ENCODE measurements around the gene SMAD5.

Gene SMAD5

GRCh38 chr5:136133922-136134379, 1.3 kb downstream of the SMAD5 start:
- Histone ChIP-seq H3K9me3 (ENCODE audit: low read length) (no peaks in the 10 kb centered on the region), H4K20me1 (ENCODE audit: insufficient read depth, low read length) (no peaks in the 10 kb centered on the region), H3K27ac (ENCODE audit: low read depth, low read length, poor library complexity, severe bottlenecking) (no peak overlapping the region), H3K27me3 (ENCODE audit: insufficient read depth, low read length) (no peaks in the 10 kb centered on the region), H3K36me3 (ENCODE audit: insufficient read depth, low read length) (peaks cover 15% of the 10 kb centered on the region), H3K79me2 (ENCODE audit: insufficient read depth, low read length) (peaks cover 58% of the 10 kb centered on the region), H3K4me1 (ENCODE audit: insufficient read depth, low read length, severe bottlenecking) (peaks cover 28% of the 10 kb centered on the region), H3K4me2 (ENCODE audit: low read length) (peak overlapping the region; percentile 92), H3K9me2 (ENCODE audit: low read depth, low read length) (no peaks in the 10 kb centered on the region), H3K9ac (ENCODE audit: low read length) (peak overlapping the region; percentile 91), H3K4me3 (ENCODE audit: low read depth, low read length, poor library complexity, severe bottlenecking) (peak overlapping the region; percentile 90), H2AFZ (ENCODE audit: low read length) (no peak overlapping the region), H3F3A (ENCODE audit: insufficient read depth, low read length) (no peaks in the 10 kb centered on the region)
- TF ChIP-seq CTCF (IDR thresholded peaks at IDR 0.05; ENCODE audit: low read length) (no peak), EZH2 (IDR thresholded peaks at IDR 0.05; ENCODE audit: borderline replicate concordance, low read length) (no peak)

- H3K27ac ChIP-seq (ENCODE audit: low read depth, low read length, poor library complexity, severe bottlenecking), result no peak overlapping the region
- peaks cover 28% of the 10 kb centered on the region for H3K4me1 ChIP-seq (ENCODE audit: insufficient read depth, low read length, severe bottlenecking)
- H3K9ac ChIP-seq (ENCODE audit: low read length), result peak overlapping the region; percentile 35
Measured at GRCh38 chr5:136134653-136135052, 2.0 kb downstream of the SMAD5 start.

GRCh38 chr5:136135536-136135935, 2.9 kb downstream of the SMAD5 start:
- H4K20me1 ChIP-seq (ENCODE audit: insufficient read depth, low read length), result no peaks in the 10 kb centered on the region
- H3K4me3 ChIP-seq (ENCODE audit: low read depth, low read length, poor library complexity, severe bottlenecking), result no peak overlapping the region
- peaks cover 28% of the 10 kb centered on the region for H3K4me1 ChIP-seq (ENCODE audit: insufficient read depth, low read length, severe bottlenecking)
- H3K9me3 ChIP-seq (ENCODE audit: low read length), result no peaks in the 10 kb centered on the region
- H3K27ac ChIP-seq (ENCODE audit: low read depth, low read length, poor library complexity, severe bottlenecking), result no peak overlapping the region
- no peaks in the 10 kb centered on the region for H3K27me3 ChIP-seq (ENCODE audit: insufficient read depth, low read length)
- H3K9me2 ChIP-seq (ENCODE audit: low read depth, low read length), result no peaks in the 10 kb centered on the region
- TF ChIP-seq EZH2 (IDR thresholded peaks at IDR 0.05; ENCODE audit: borderline replicate concordance, low read length) (no peak), CTCF (IDR thresholded peaks at IDR 0.05; ENCODE audit: low read length) (no peak)
- H3K36me3 ChIP-seq (ENCODE audit: insufficient read depth, low read length), result peaks cover 15% of the 10 kb centered on the region
- no peaks in the 10 kb centered on the region for H3F3A ChIP-seq (ENCODE audit: insufficient read depth, low read length)
- H3K9ac ChIP-seq (ENCODE audit: low read length), result no peak overlapping the region
- peaks cover 74% of the 10 kb centered on the region for H3K79me2 ChIP-seq (ENCODE audit: insufficient read depth, low read length)
- peak overlapping the region; percentile 92; the same call in 1 of the 2 replicates for H3K4me2 ChIP-seq (ENCODE audit: low read length)
- no peak overlapping the region for H2AFZ ChIP-seq (ENCODE audit: low read length)

More at GRCh38 chr5:136134653-136135052, 2.0 kb downstream of the SMAD5 start:
- TF ChIP-seq CTCF (IDR thresholded peaks at IDR 0.05; ENCODE audit: low read length) (no peak), EZH2 (IDR thresholded peaks at IDR 0.05; ENCODE audit: borderline replicate concordance, low read length) (no peak)
- H3K9me2 ChIP-seq (ENCODE audit: low read depth, low read length), result no peaks in the 10 kb centered on the region
- peak overlapping the region; percentile 92 for H3K4me2 ChIP-seq (ENCODE audit: low read length)
- no peak overlapping the region for H2AFZ ChIP-seq (ENCODE audit: low read length)
- H3F3A ChIP-seq (ENCODE audit: insufficient read depth, low read length), result no peaks in the 10 kb centered on the region
- no peaks in the 10 kb centered on the region for H4K20me1 ChIP-seq (ENCODE audit: insufficient read depth, low read length)
- H3K9me3 ChIP-seq (ENCODE audit: low read length), result no peaks in the 10 kb centered on the region
- peak overlapping the region; percentile 90 for H3K4me3 ChIP-seq (ENCODE audit: low read depth, low read length, poor library complexity, severe bottlenecking)
- no peaks in the 10 kb centered on the region for H3K27me3 ChIP-seq (ENCODE audit: insufficient read depth, low read length)
- H3K36me3 ChIP-seq (ENCODE audit: insufficient read depth, low read length), result peaks cover 15% of the 10 kb centered on the region
- peaks cover 65% of the 10 kb centered on the region for H3K79me2 ChIP-seq (ENCODE audit: insufficient read depth, low read length)
